A673 (cell line): ENCODE data around the gene TNFRSF12A. TPM values are rescaled to one million over a fixed set of nuclear protein-coding genes. Genes with fewer than 3 reads are reported as not detected.

Source experiments
- BruUV-seq: library from RNA; stranded (reverse); fragments of 400-500 nt; replicated peaks from 2 replicates; lab custom pipeline; 2021; lab: Mats Ljungman, UMichigan
- CTCF ChIA-PET: fragments of 300-600 bp; sonication (Branson Sonifier 250); formaldehyde crosslinking; loops from one replicate; lab custom pipeline; 2022; ENCODE audit warnings: antibody characterized with exemption; lab: Charles Lee
- POLR2A ChIA-PET: fragments of 300-600 bp; sonication (Branson Sonifier 250); formaldehyde crosslinking; loops from one replicate; lab custom pipeline; 2022; ENCODE audit warnings: antibody characterized with exemption; ENCODE audit not compliant: low non-redundant PET; lab: Charles Lee
- DNase-seq: peaks from one replicate; pipeline ENCODE4 v3.0.0-alpha.2; 2015; ENCODE audit warnings: low spot score
- H3K27ac ChIP-seq: fragments of 200-600 bp; sonication (generic); 2 replicates; pipeline ENCODE4 v1.5.1; 2016; ENCODE audit warnings: mixed run types, low read depth, mild to moderate bottlenecking, mixed read lengths, antibody characterized with exemption, low read length; ENCODE audit not compliant: poor library complexity, severe bottlenecking
- H3K27me3 ChIP-seq: fragments of 200-600 bp; sonication (generic); replicated peaks from 2 replicates; pipeline ENCODE4 v1.6.1; 2017; ENCODE audit warnings: mixed run types, low read depth, mild to moderate bottlenecking, mixed read lengths, antibody characterized with exemption, low read length; ENCODE audit not compliant: insufficient read depth, poor library complexity
- H3K36me3 ChIP-seq: fragments of 200-600 bp; sonication (generic); 2 replicates; pipeline ENCODE4 v1.6.1; 2016; ENCODE audit warnings: mixed run types, mild to moderate bottlenecking, mixed read lengths, antibody characterized with exemption, low read length; ENCODE audit not compliant: insufficient read depth, poor library complexity, severe bottlenecking
- H3K4me1 ChIP-seq: fragments of 200-600 bp; sonication (generic); 2 replicates; pipeline ENCODE4 v1.6.1; 2017; ENCODE audit warnings: mixed run types, mild to moderate bottlenecking, mixed read lengths, antibody characterized with exemption, low read length; ENCODE audit not compliant: insufficient read depth, poor library complexity, severe bottlenecking
- H3K4me3 ChIP-seq: fragments of 200-600 bp; sonication (generic); 2 replicates; pipeline ENCODE4 v1.5.1; 2016; ENCODE audit warnings: low read depth, mixed run types, mild to moderate bottlenecking, mixed read lengths, low read length; ENCODE audit not compliant: poor library complexity, severe bottlenecking
- H3K9me3 ChIP-seq: fragments of 200-600 bp; sonication (generic); 2 replicates; pipeline ENCODE4 v1.6.1; 2016; ENCODE audit warnings: mixed run types, low read depth, mild to moderate bottlenecking, mixed read lengths, antibody characterized with exemption, low read length; ENCODE audit not compliant: poor library complexity, severe bottlenecking
- CTCF ChIP-seq: fragments of 300-800, 200-600 bp; sonication (generic); conservative IDR thresholded peaks from 2 replicates; pipeline ENCODE4 v1.5.1; 2017; ENCODE audit warnings: low read depth, mild to moderate bottlenecking, antibody characterized with exemption, low read length, moderate library complexity, mixed read lengths
- EZH2 ChIP-seq: fragments of 200-600 bp; sonication (generic); IDR thresholded peaks from 2 replicates; pipeline ENCODE4 v1.6.1; 2017; ENCODE audit warnings: borderline replicate concordance, low read depth, mild to moderate bottlenecking, mixed read lengths, antibody characterized with exemption, low read length; ENCODE audit not compliant: poor library complexity, severe bottlenecking
- intact Hi-C: fragments of 100-400 bp; cut with micrococcal nuclease; formaldehyde crosslinking; loops from one replicate; pipeline ENCODE4 v1.10.0; 2022; ENCODE audit not compliant: unreplicated experiment
- total RNA-seq: library from RNA; stranded (reverse); gene quantifications from 2 replicates; pipeline ENCODE4 v1.2.3, GENCODE V29; 2021

Gene TNFRSF12A
- total RNA-seq, 1 experiment from 2014 or later, result 39.5 TPM

- intact Hi-C loops, result no loop called here
- Histone ChIP-seq H3K27ac (no peak overlapping the region), H3K27me3 (peaks cover 41% of the 10 kb centered on the region), H3K4me3 (no peak overlapping the region), H3K36me3 (no peaks in the 10 kb centered on the region), H3K9me3 (no peaks in the 10 kb centered on the region), H3K4me1 (peaks cover 8% of the 10 kb centered on the region)
- CTCF ChIA-PET, result no interaction called here
- POLR2A ChIA-PET, result no interaction called here
- no TSS peak for BruUV-seq
- no peak for DNase-seq
- no peak for TF ChIP-seq CTCF
- TF ChIP-seq EZH2, result no peak
Measured at GRCh38 chr16:3014971-3015370, 5.2 kb upstream of the TNFRSF12A start.

GRCh38 chr16:3015865-3016521 lies 4.2 kb upstream of the TNFRSF12A start:
- CTCF ChIA-PET, result no interaction called here
- DNase-seq, result no peak
- no peak for TF ChIP-seq EZH2
- TF ChIP-seq CTCF, result no peak
- intact Hi-C loops, result no loop called here
- Histone ChIP-seq H3K4me1 (peaks cover 8% of the 10 kb centered on the region), H3K36me3 (no peaks in the 10 kb centered on the region), H3K27ac (no peak overlapping the region), H3K4me3 (no peak overlapping the region), H3K27me3 (peaks cover 34% of the 10 kb centered on the region), H3K9me3 (no peaks in the 10 kb centered on the region)
- POLR2A ChIA-PET, result no interaction called here
- BruUV-seq, result no TSS peak

GRCh38 chr16:3017344-3017743 lies 2.8 kb upstream of the TNFRSF12A start:
- no peaks in the 10 kb centered on the region for H3K9me3 ChIP-seq
- no peak for DNase-seq
- peaks cover 17% of the 10 kb centered on the region for H3K4me1 ChIP-seq
- TF ChIP-seq EZH2 (no peak), CTCF (no peak)
- intact Hi-C loops, result no loop called here
- POLR2A ChIA-PET, result no interaction called here
- H3K27ac ChIP-seq, result no peak overlapping the region
- CTCF ChIA-PET, result no interaction called here
- peaks cover 22% of the 10 kb centered on the region for H3K27me3 ChIP-seq
- no TSS peak for BruUV-seq
- no peak overlapping the region for H3K4me3 ChIP-seq
- H3K36me3 ChIP-seq, result no peaks in the 10 kb centered on the region
